Measurements from ENCODE around the gene PGD. TPM values are rescaled to one million over a fixed set of nuclear protein-coding genes. Genes with fewer than 3 reads are reported as not detected.

The PGD gene
- 160 and 193 TPM in 2 replicates for total RNA-seq

GRCh38 chr1:10398734-10399443, at the start of gene PGD:
Gene PGD, plus strand, starts transcription at chr1:10399064. Its CDS starts 54 bp downstream, at chr1:10399118.

GRCh38 chr1:10430216-10431069, 31.6 kb downstream of the PGD start, which contains the start of gene CENPS:
Gene CENPS, plus strand, starts transcription at chr1:10430433. Its CDS starts 85 bp downstream, at chr1:10430518.

GRCh38 chr1:10449751-10450150, 50.9 kb downstream of the PGD start, which contains the start of gene CORT:
Gene CORT, plus strand, starts transcription at chr1:10450031. Its CDS starts 193 bp downstream, at chr1:10450224.

Other genes with a start within 250 kb of the PGD start
- 19.2 and 26.1 TPM in 2 replicates for gene KIF1B, start 188.5 kb upstream of the PGD start, total RNA-seq
- 5.5 and 9.1 TPM in 2 replicates for gene CENPS, start 31.4 kb downstream of the PGD start, total RNA-seq
- 0.25 and 0.98 TPM in 2 replicates for gene CORT, start 51.0 kb downstream of the PGD start, total RNA-seq
- 26.6 and 48.1 TPM in 2 replicates for gene DFFA, start 73.5 kb downstream of the PGD start, total RNA-seq
- 28.5 and 29.5 TPM in 2 replicates for gene PEX14, start 75.9 kb downstream of the PGD start, total RNA-seq

All from mesangial cell (primary cell).